IMR-90 (cell line): ENCODE results near the gene NFX1. TPM values are rescaled to one million over a fixed set of nuclear protein-coding genes. Genes with fewer than 3 reads are reported as not detected.

Experiments used
- ATAC-seq: fragments of 200-7000 bp; cut with Tn5 transposase; 2 replicates; pipeline ENCODE4 v1.9.1; 2020; ENCODE audit warnings: low read depth, mild to moderate bottlenecking, moderate library complexity
- BruUV-seq: library from RNA; stranded (reverse); fragments of 400-500 nt; replicated peaks from 2 replicates; lab custom pipeline; 2021; lab: Mats Ljungman, UMichigan
- CTCF ChIA-PET: fragments of 300-600 bp; formaldehyde crosslinking; extraction: SDS; loops from one replicate; lab custom pipeline; 2021; ENCODE audit warnings: antibody characterized with exemption; lab: Yijun Ruan, JAX
- POLR2A ChIA-PET: fragments of 300-600 bp; sonication (Branson Sonifier 250); formaldehyde crosslinking; loops from one replicate; lab custom pipeline; 2022; ENCODE audit warnings: antibody characterized with exemption; ENCODE audit not compliant: unreplicated experiment; lab: Charles Lee
- DNase-seq: peaks from one replicate; pipeline ENCODE4 v3.0.0; 2013
- H2AFZ ChIP-seq: replicated peaks from 2 replicates; pipeline ENCODE3; 2013; ENCODE audit warnings: low read length, mild to moderate bottlenecking; ENCODE audit not compliant: poor library complexity
- H2AK5ac ChIP-seq: 2 replicates; pipeline ENCODE4 v1.6.1; 2013; ENCODE audit warnings: low read depth, low read length, inconsistent platforms
- H2AK9ac ChIP-seq: replicated peaks from 2 replicates; pipeline ENCODE3; 2013; ENCODE audit warnings: mild to moderate bottlenecking, low read depth, low read length, moderate library complexity; ENCODE audit not compliant: poor library complexity
- H2BK120ac ChIP-seq: 2 replicates; pipeline ENCODE4 v1.6.1; 2013; ENCODE audit warnings: low read depth, low read length, inconsistent platforms
- H2BK15ac ChIP-seq: 3 replicates; pipeline ENCODE4 v1.6.1; 2013; ENCODE audit warnings: low read depth, low read length, inconsistent platforms
- H2BK20ac ChIP-seq: 2 replicates; pipeline ENCODE4 v1.6.1; 2013; ENCODE audit warnings: low read depth, mild to moderate bottlenecking, inconsistent platforms, low read length, moderate library complexity
- H2BK5ac ChIP-seq: 2 replicates; pipeline ENCODE4 v1.6.1; 2013; ENCODE audit warnings: mild to moderate bottlenecking, low read depth, low read length, inconsistent platforms; ENCODE audit not compliant: poor library complexity, severe bottlenecking
- H3K14ac ChIP-seq: replicated peaks from 2 replicates; pipeline ENCODE4 v1.6.1; 2013; ENCODE audit warnings: low read depth, low read length, inconsistent platforms
- H3K18ac ChIP-seq: 2 replicates; pipeline ENCODE4 v1.6.1; 2013; ENCODE audit warnings: low read depth, low read length, control low read depth
- H3K23ac ChIP-seq: 2 replicates; pipeline ENCODE4 v1.6.1; 2013; ENCODE audit warnings: low read depth, low read length, inconsistent platforms
- H3K27ac ChIP-seq: 2 replicates; pipeline ENCODE4 v1.5.1; 2013; ENCODE audit warnings: mild to moderate bottlenecking, control low read depth, low read length; ENCODE audit not compliant: insufficient read depth
- H3K27me3 ChIP-seq: 2 replicates; pipeline ENCODE4 v1.6.1; 2013; ENCODE audit warnings: low read length; ENCODE audit not compliant: control insufficient read depth, insufficient read depth
- H3K36me3 ChIP-seq: 2 replicates; pipeline ENCODE4 v1.6.1; 2013; ENCODE audit warnings: low read length, mixed read lengths; ENCODE audit not compliant: control insufficient read depth, insufficient read depth
- H3K4ac ChIP-seq: 2 replicates; pipeline ENCODE4 v1.6.1; 2013; ENCODE audit warnings: low read depth, low read length, inconsistent platforms
- H3K4me1 ChIP-seq: 2 replicates; pipeline ENCODE4 v1.6.1; 2013; ENCODE audit warnings: low read length, mixed read lengths; ENCODE audit not compliant: control insufficient read depth, insufficient read depth
- H3K4me2 ChIP-seq: 2 replicates; pipeline ENCODE4 v1.6.1; 2013; ENCODE audit warnings: low read depth, mild to moderate bottlenecking, control low read depth, low read length, moderate library complexity
- H3K4me3 ChIP-seq: 2 replicates; pipeline ENCODE4 v1.5.1; 2013; ENCODE audit warnings: low read depth, mild to moderate bottlenecking, control low read depth, low read length, moderate library complexity; ENCODE audit not compliant: insufficient read depth
- H3K56ac ChIP-seq: 2 replicates; pipeline ENCODE4 v1.6.1; 2013; ENCODE audit warnings: low read length, inconsistent platforms; ENCODE audit not compliant: insufficient read depth; ENCODE audit errors: extremely low read depth
- H3K79me1 ChIP-seq, 2 experiments: 2 replicates each; pipeline ENCODE4 v1.6.1; 2013; ENCODE audit warnings: low read length in 2 of 2, inconsistent platforms in 1 of 2, low read depth in 1 of 2
- H3K9ac ChIP-seq: 2 replicates; pipeline ENCODE4 v1.6.1; 2013; ENCODE audit warnings: low read depth, low read length, control low read depth
- H3K9me1 ChIP-seq: 2 replicates; pipeline ENCODE4 v1.6.1; 2013; ENCODE audit warnings: low read length, inconsistent platforms; ENCODE audit not compliant: insufficient read depth
- H3K9me3 ChIP-seq: 2 replicates; pipeline ENCODE4 v1.6.1; 2013; ENCODE audit warnings: low read length; ENCODE audit not compliant: control insufficient read depth, insufficient read depth
- H4K20me1 ChIP-seq: 2 replicates; pipeline ENCODE4 v1.6.1; 2013; ENCODE audit warnings: low read length, inconsistent platforms; ENCODE audit not compliant: insufficient read depth
- H4K5ac ChIP-seq: 2 replicates; pipeline ENCODE4 v1.6.1; 2013; ENCODE audit warnings: mild to moderate bottlenecking, low read depth, low read length, control low read depth
- H4K8ac ChIP-seq, 2 experiments: 2 replicates each; pipeline ENCODE4 v1.6.1; 2013; ENCODE audit warnings: low read depth in 2 of 2, low read length in 2 of 2, control low read depth in 1 of 2, inconsistent platforms in 1 of 2
- H4K91ac ChIP-seq: 2 replicates; pipeline ENCODE4 v1.6.1; 2013; ENCODE audit warnings: low read depth, low read length, inconsistent platforms; ENCODE audit not compliant: insufficient read depth
- BHLHE40 ChIP-seq: fragments of 150-350 bp; IDR thresholded peaks from 2 replicates; pipeline ENCODE4 v1.6.1; 2016; ENCODE audit warnings: mild to moderate bottlenecking, low read depth, low read length
- CEBPB ChIP-seq: IDR thresholded peaks from 2 replicates; pipeline ENCODE4 v1.6.1; 2012; ENCODE audit warnings: low read depth, low read length, improper control_type of control experiment
- CHD1 ChIP-seq: IDR thresholded peaks from 2 replicates; pipeline ENCODE4 v1.6.1; 2012; ENCODE audit warnings: low read depth, low read length, improper control_type of control experiment
- CTCF ChIP-seq: conservative IDR thresholded peaks from 2 replicates; pipeline ENCODE4 v1.5.1; 2012; ENCODE audit warnings: mild to moderate bottlenecking, low read depth, low read length, improper control_type of control experiment
- ELK1 ChIP-seq: fragments of 150-350 bp; IDR thresholded peaks from 2 replicates; pipeline ENCODE4 v1.6.1; 2016; ENCODE audit warnings: low read depth, mild to moderate bottlenecking, low read length, moderate library complexity, borderline replicate concordance
- FOS ChIP-seq: fragments of 150-350 bp; IDR thresholded peaks from 2 replicates; pipeline ENCODE4 v1.6.1; 2016; ENCODE audit warnings: low read depth, low read length
- MAFK ChIP-seq: IDR thresholded peaks from 2 replicates; pipeline ENCODE4 v1.6.1; 2012; ENCODE audit warnings: low read depth, low read length, improper control_type of control experiment
- MAZ ChIP-seq: IDR thresholded peaks from 2 replicates; pipeline ENCODE4 v1.6.1; 2012; ENCODE audit warnings: low read depth, mild to moderate bottlenecking, low read length, improper control_type of control experiment, moderate library complexity, borderline replicate concordance
- MXI1 ChIP-seq: IDR thresholded peaks from 2 replicates; pipeline ENCODE4 v1.6.1; 2012; ENCODE audit warnings: low read depth, mild to moderate bottlenecking, low read length, moderate library complexity, borderline replicate concordance
- NFE2L2 ChIP-seq: fragments of 150-350 bp; IDR thresholded peaks from 2 replicates; pipeline ENCODE4 v1.6.1; 2016; ENCODE audit warnings: low read depth, mild to moderate bottlenecking, low read length
- POLR2A ChIP-seq: IDR thresholded peaks from 2 replicates; pipeline ENCODE4 v1.6.1; 2012; ENCODE audit warnings: mild to moderate bottlenecking, low read depth, low read length
- RAD21 ChIP-seq: IDR thresholded peaks from 2 replicates; pipeline ENCODE4 v1.6.1; 2012; ENCODE audit warnings: low read length, improper control_type of control experiment
- RCOR1 ChIP-seq: IDR thresholded peaks from 2 replicates; pipeline ENCODE4 v1.6.1; 2012; ENCODE audit warnings: mild to moderate bottlenecking, low read length, improper control_type of control experiment; ENCODE audit not compliant: insufficient replicate concordance
- RFX5 ChIP-seq: IDR thresholded peaks from 2 replicates; pipeline ENCODE4 v1.8.0; 2012; ENCODE audit warnings: low read depth, mild to moderate bottlenecking, low read length, moderate library complexity
- SMC3 ChIP-seq: fragments of 150-350 bp; IDR thresholded peaks from 2 replicates; pipeline ENCODE4 v1.6.1; 2016; ENCODE audit warnings: low read depth, mild to moderate bottlenecking, antibody characterized with exemption, low read length, moderate library complexity
- USF2 ChIP-seq: fragments of 150-350 bp; IDR thresholded peaks from 2 replicates; pipeline ENCODE4 v1.6.1; 2017; ENCODE audit warnings: mild to moderate bottlenecking, antibody characterized with exemption, low read length, low read depth
- WGBS, 2 experiments: methylation state at CpG; one replicate each; pipeline versions ENCODE4 v1.1.5 to v1.1.7; 2013; ENCODE audit warnings: missing lambda C conversion rate in 2 of 2; ENCODE audit not compliant: insufficient read length in 1 of 2; ENCODE audit errors: extremely low coverage in 2 of 2; 5-methylcytosine and 5-hydroxymethylcytosine counted together
- dilution Hi-C: fragments of 300-500 bp; cut with HindIII; formaldehyde crosslinking; loops from one replicate; pipeline ENCODE4 v1.14.3; 2018; ENCODE audit warnings: low sequenced_read_pairs; ENCODE audit not compliant: unreplicated experiment
- in situ Hi-C: fragments of 300-500 bp; cut with MboI; formaldehyde crosslinking; loops from 3 replicates; pipeline ENCODE4 v1.14.3; 2019; ENCODE audit warnings: low sequenced_read_pairs, inconsistent platforms, mixed read lengths
- intact Hi-C: fragments of 100-400 bp; cut with micrococcal nuclease; formaldehyde crosslinking; loops from 2 replicates; pipeline ENCODE4 v1.10.0; 2022
- polyA plus RNA-seq, 3 experiments: library from polyadenylated mRNA; depleted of rRNA; stranded (reverse); fragments of >200 nt; gene quantifications; 2 replicates each; pipeline ENCODE4 v1.2.3, GENCODE V29; 2012; ENCODE audit warnings: low replicate concordance in 1 of 3
- total RNA-seq: library from RNA; depleted of rRNA; stranded (reverse); fragments of >200 nt; gene quantifications from 2 replicates; pipeline ENCODE4 v1.2.3, GENCODE V29; 2012

NFX1 gene
- total and polyA plus RNA-seq, 2 of the 4 experiments (the other 2 are of a cell fraction), result 27.0 to 36.0 TPM

- Histone ChIP-seq H4K91ac (no peak overlapping the region), H2BK15ac (no peak overlapping the region), H2BK120ac (no peak overlapping the region), H4K20me1 (no peaks in the 10 kb centered on the region; the same call in 1 of the 2 replicates), H3K4me1 (peaks cover 9% of the 10 kb centered on the region), H3K9me3 (no peaks in the 10 kb centered on the region), H3K4ac (no peak overlapping the region), H2BK5ac (no peak overlapping the region), H3K14ac (no peak overlapping the region), H3K4me2 (no peak overlapping the region), H3K27me3 (no peaks in the 10 kb centered on the region), H3K4me3 (no peak overlapping the region), H3K56ac (no peak overlapping the region), H2AK9ac (no peak overlapping the region), H3K23ac (no peak overlapping the region), H3K18ac (no peak overlapping the region), H2AK5ac (no peak overlapping the region), H2BK20ac (no peak overlapping the region), H4K8ac (no peak overlapping the region), H4K5ac (no peak overlapping the region; the same call in 1 of the 2 replicates), H3K79me1 (peaks cover 0 to 11% of the 10 kb centered on the region in 2 experiments; a peak in 1 of 4 replicates), H3K9ac (no peak overlapping the region), H3K27ac (no peak overlapping the region), H3K9me1 (peaks cover 9% of the 10 kb centered on the region), H3K36me3 (peaks cover 22% of the 10 kb centered on the region), H2AFZ (no peak overlapping the region)
- no TSS peak for BruUV-seq
- dilution Hi-C loops, result no loop called here
- TF ChIP-seq MAFK (no peak), RCOR1 (no peak), CHD1 (no peak), SMC3 (no peak), POLR2A (no peak), CTCF (no peak), CEBPB (no peak), FOS (no peak), RFX5 (no peak), RAD21 (no peak), NFE2L2 (no peak), ELK1 (no peak), USF2 (no peak), MXI1 (no peak), MAZ (no peak), BHLHE40 (no peak)
- ChIA-PET POLR2A (no interaction called here), CTCF (no interaction called here)
- no peak for ATAC-seq
- 93% methylated on average over 2 of the region's 4 CpGs; no CpG with 5 or more reads in 1 of the 2 experiments for WGBS, 2 experiments
- intact Hi-C loops, result no loop called here
- DNase-seq, result no peak
- in situ Hi-C loops, result no loop called here
These were observed 58.7 kb downstream of the NFX1 start for GRCh38 chr9:33348998-33349397.
